Endothelial cell of umbilical vein (primary cell): Measurements from ENCODE around the gene MYO5B. TPM values are rescaled to one million over a fixed set of nuclear protein-coding genes. Genes with fewer than 3 reads are reported as not detected.

Experiments
- BruUV-seq: library from RNA; stranded (reverse); fragments of 400-500 nt; replicated peaks from 2 replicates; lab custom pipeline; 2021; lab: Mats Ljungman, UMichigan
- CTCF ChIA-PET: fragments of 300-600, 350-600 bp; sonication (Branson Sonifier 250); formaldehyde crosslinking; loops from one replicate; lab custom pipeline; 2021; ENCODE audit warnings: antibody characterized with exemption, inconsistent platforms; lab: Charles Lee
- POLR2A ChIA-PET: fragments of 300-600, 350-600 bp; sonication (Branson Sonifier 250); formaldehyde crosslinking; loops from one replicate; lab custom pipeline; 2021; ENCODE audit warnings: antibody characterized with exemption, inconsistent platforms; lab: Charles Lee
- DNase-seq: peaks from one replicate; pipeline ENCODE4 v3.0.0-alpha.2; 2011; ENCODE audit warnings: low read depth, low spot score
- FAIRE-seq: peaks from 2 replicates; lab custom pipeline; 2011; peaks lifted over from hg19 to GRCh38; lab: Jason Lieb, UNC
- H2AFZ ChIP-seq: 2 replicates; pipeline ENCODE4 v1.6.0; 2012; ENCODE audit warnings: low read depth, low read length, control low read depth, inconsistent platforms
- H3K27ac ChIP-seq: 2 replicates; pipeline ENCODE4 v1.5.1; 2011; ENCODE audit warnings: low read depth, mild to moderate bottlenecking, control low read depth, low read length, moderate library complexity; ENCODE audit not compliant: insufficient read depth
- H3K27me3 ChIP-seq, 2 experiments: 2 replicates each; pipeline versions ENCODE4 v1.6.0 to v1.6.1; 2011; ENCODE audit warnings: low read length in 2 of 2, mixed read lengths in 1 of 2; ENCODE audit not compliant: control insufficient read depth in 2 of 2, insufficient read depth in 2 of 2
- H3K36me3 ChIP-seq, 2 experiments: 2 replicates in 1 of 2; 3 replicates in 1 of 2; pipeline ENCODE4 v1.5.1; 2011; ENCODE audit warnings: low read length in 2 of 2, mild to moderate bottlenecking in 1 of 2, moderate library complexity in 1 of 2; ENCODE audit not compliant: control insufficient read depth in 2 of 2, insufficient read depth in 2 of 2; ENCODE audit errors: extremely low read depth in 1 of 2
- H3K4me1 ChIP-seq: 3 replicates; pipeline ENCODE4 v1.5.1; 2011; ENCODE audit warnings: mild to moderate bottlenecking, low read length; ENCODE audit not compliant: control insufficient read depth, insufficient read depth; ENCODE audit errors: extremely low read depth
- H3K4me2 ChIP-seq: 2 replicates; pipeline ENCODE4 v1.6.1; 2011; ENCODE audit warnings: low read length, control low read depth, mixed read lengths; ENCODE audit not compliant: insufficient read depth
- H3K4me3 ChIP-seq, 3 experiments: fragments of 200-600 bp in 1 of 3; sonication (generic), shearing (Covaris generic) in 1 of 3; replicated peaks in 1 of 3; 2 replicates each; pipeline ENCODE4 v1.5.1; 2011 to 2016; ENCODE audit warnings: control low read depth in 3 of 3, low read length in 3 of 3, mild to moderate bottlenecking in 2 of 3, inconsistent platforms in 1 of 3, low read depth in 1 of 3, moderate library complexity in 1 of 3; ENCODE audit not compliant: insufficient read depth in 1 of 3
- H3K79me2 ChIP-seq: 2 replicates; pipeline ENCODE4 v1.6.0; 2012; ENCODE audit warnings: low read length, inconsistent platforms; ENCODE audit not compliant: control insufficient read depth, insufficient read depth
- H3K9ac ChIP-seq: replicated peaks from 2 replicates; pipeline ENCODE3; 2011; ENCODE audit warnings: low read length, control low read depth; ENCODE audit not compliant: insufficient read depth; ENCODE audit errors: extremely low read depth
- H3K9me1 ChIP-seq: replicated peaks from 3 replicates; pipeline ENCODE4 v1.6.0; 2011; ENCODE audit warnings: mild to moderate bottlenecking, low read length; ENCODE audit not compliant: control insufficient read depth, insufficient read depth; ENCODE audit errors: extremely low read depth
- H3K9me3 ChIP-seq: replicated peaks from 2 replicates; pipeline ENCODE4 v1.5.1; 2012; ENCODE audit warnings: low read length, inconsistent platforms; ENCODE audit not compliant: control insufficient read depth, insufficient read depth
- H4K20me1 ChIP-seq: replicated peaks from 2 replicates; pipeline ENCODE3; 2011; ENCODE audit warnings: mild to moderate bottlenecking, low read length; ENCODE audit not compliant: control insufficient read depth, insufficient read depth; ENCODE audit errors: extremely low read depth
- CTCF ChIP-seq, 2 donors: IDR thresholded peaks; 1 replicate in 1 of 2; 2 replicates in 1 of 2; pipeline ENCODE4 v1.5.1; 2011; ENCODE audit warnings: low read length in 2 of 2, mild to moderate bottlenecking in 2 of 2, moderate library complexity in 2 of 2, control low read depth in 1 of 2, inconsistent platforms in 1 of 2, low read depth in 1 of 2; ENCODE audit not compliant: insufficient read depth in 1 of 2; ENCODE audit errors: extremely low read depth in 1 of 2
- EZH2 ChIP-seq: IDR thresholded peaks from 2 replicates; pipeline ENCODE4 v1.6.1; 2012; ENCODE audit warnings: borderline replicate concordance, low read depth, mild to moderate bottlenecking, moderate library complexity, low read length, inconsistent platforms; ENCODE audit not compliant: severe bottlenecking
- FOS ChIP-seq: IDR thresholded peaks from 2 replicates; pipeline ENCODE4 v1.6.1; 2011; ENCODE audit warnings: mild to moderate bottlenecking, low read length, moderate library complexity, borderline replicate concordance; ENCODE audit not compliant: insufficient read depth
- GATA2 ChIP-seq: IDR thresholded peaks from 2 replicates; pipeline ENCODE4 v1.7.0; 2011; ENCODE audit warnings: low read depth, mild to moderate bottlenecking, moderate library complexity, mixed read lengths, low read length; ENCODE audit not compliant: insufficient read length, insufficient read depth
- JUN ChIP-seq: IDR thresholded peaks from 2 replicates; pipeline ENCODE4 v1.6.1; 2011; ENCODE audit warnings: borderline replicate concordance, low read depth; ENCODE audit not compliant: insufficient read length, insufficient read depth
- MYC ChIP-seq: IDR thresholded peaks from one replicate; pipeline ENCODE4 v1.6.1; 2011; ENCODE audit warnings: mild to moderate bottlenecking, low read depth, low read length
- POLR2A ChIP-seq: IDR thresholded peaks from 2 replicates; pipeline ENCODE4 v1.6.1; 2012; ENCODE audit warnings: low read depth, mild to moderate bottlenecking, control low read depth, low read length
- POLR2AphosphoS5 ChIP-seq: IDR thresholded peaks from 2 replicates; pipeline ENCODE4 v1.6.1; 2012; ENCODE audit warnings: low read depth, mild to moderate bottlenecking, control low read depth, low read length, moderate library complexity; ENCODE audit not compliant: insufficient read depth
- dilution Hi-C: fragments of 300-500 bp; cut with MboI; formaldehyde crosslinking; loops from one replicate; pipeline ENCODE4 v1.15.0; 2019; ENCODE audit warnings: low sequenced_read_pairs; ENCODE audit not compliant: extremely low pct_ligation_motif_present
- intact Hi-C: fragments of 100-400 bp; cut with micrococcal nuclease; formaldehyde crosslinking; loops from one replicate; pipeline ENCODE4 v1.10.0; 2022
- polyA plus RNA-seq, 4 experiments: library from polyadenylated mRNA; depleted of rRNA in 3 of 4; stranded (reverse) in 3 of 4; unstranded in 1 of 4; fragments of >200 nt; gene quantifications; 2 replicates each; pipeline versions ENCODE4 v1.2.1 to v1.2.3, GENCODE V29; 2011 to 2012; ENCODE audit warnings: missing spikeins in 1 of 4
- total RNA-seq: library from RNA; stranded (reverse); gene quantifications from 2 replicates; pipeline ENCODE4 v1.2.3, GENCODE V29; 2021

Gene MYO5B
- total and polyA plus RNA-seq, 2 donors (not counting 3 experiments of a cell fraction or from before 2014, with no cell fraction given), result 0.54 to 1.1 TPM

GRCh38 chr18:49904871-49905555 is 289.9 kb downstream of the MYO5B start:
- intact Hi-C loops, result no loop called here
- Histone ChIP-seq H3K27ac (no peak overlapping the region), H3K27me3 (no peaks in the 10 kb centered on the region), H3K4me3 (no peak overlapping the region), H3K36me3 (no peaks in the 10 kb centered on the region), H3K9me3 (no peaks in the 10 kb centered on the region), H4K20me1 (no peaks in the 10 kb centered on the region), H3K79me2 (no peaks in the 10 kb centered on the region), H3K4me1 (no peaks in the 10 kb centered on the region), H2AFZ (no peak overlapping the region), H3K9me1 (no peaks in the 10 kb centered on the region), H3K4me2 (no peak overlapping the region), H3K9ac (no peak overlapping the region)
- no peak for TF ChIP-seq EZH2
- TF ChIP-seq CTCF (IDR thresholded peaks at IDR 0.05; ENCODE audit: extremely low read depth in 1 of 2, insufficient read depth in 1 of 2, low read depth in 1 of 2, low read length in 2 of 2), result no peak
- TF ChIP-seq POLR2AphosphoS5, result no peak
- TF ChIP-seq FOS, result no peak
- TF ChIP-seq GATA2, result no peak
- no peak for TF ChIP-seq JUN
- no peak for TF ChIP-seq POLR2A
- TF ChIP-seq MYC, result no peak
- ChIA-PET POLR2A (no interaction called here), CTCF (no interaction called here)
- BruUV-seq, result no TSS peak
- FAIRE-seq, result no peak
- dilution Hi-C loops, result no loop called here
- DNase-seq, result no peak
